HCT116 (cell line): ENCODE data around the gene ZNF236. TPM values are rescaled to one million over a fixed set of nuclear protein-coding genes. Genes with fewer than 3 reads are reported as not detected.

Experiments used
- ATAC-seq: fragments of 200-7000 bp; cut with Tn5 transposase; 2 replicates; pipeline ENCODE4 v1.9.1; 2020; ENCODE audit warnings: mild to moderate bottlenecking, moderate library complexity
- BruUV-seq: library from RNA; stranded (reverse); fragments of 400-500 nt; replicated peaks from 2 replicates; lab custom pipeline; 2021; lab: Mats Ljungman, UMichigan
- CTCF ChIA-PET: fragments of 300-600 bp; sonication (Branson Sonifier 250); formaldehyde crosslinking; loops from one replicate; lab custom pipeline; 2021; ENCODE audit warnings: antibody characterized with exemption; lab: Charles Lee
- POLR2A ChIA-PET: fragments of 300-600, 350-600 bp; sonication (Branson Sonifier 250); formaldehyde crosslinking; loops from one replicate; lab custom pipeline; 2021; ENCODE audit warnings: antibody characterized with exemption; lab: Charles Lee
- RAD21 ChIA-PET, 2 experiments: fragments of 300-600 bp; sonication (Branson Sonifier 250); formaldehyde crosslinking; loops; one replicate each; lab custom pipeline; 2023; ENCODE audit warnings: low total read pairs in 2 of 2; ENCODE audit not compliant: uncharacterized antibody in 2 of 2, unreplicated experiment in 2 of 2, low non-redundant PET in 1 of 2; lab: Charles Lee
- DNase-seq: peaks from one replicate; pipeline ENCODE4 v3.0.0-alpha.2; 2010; ENCODE audit warnings: low read depth, low spot score
- H2AFZ ChIP-seq: fragments of 200-600 bp; shearing (Covaris generic), sonication (generic); 2 replicates; pipeline ENCODE4 v1.6.1; 2017; ENCODE audit warnings: low read depth, mixed run types, mixed read lengths, antibody characterized with exemption, low read length; ENCODE audit not compliant: poor library complexity, severe bottlenecking
- H3K27ac ChIP-seq: 2 replicates; pipeline ENCODE4 v1.5.1; 2012; ENCODE audit warnings: low read depth, low read length
- H3K27me3 ChIP-seq: fragments of 200-600 bp; sonication (generic); 2 replicates; pipeline ENCODE4 v1.6.1; 2016; ENCODE audit warnings: mixed run types, low read length, mixed read lengths; ENCODE audit not compliant: insufficient read depth
- H3K36me3 ChIP-seq, 2 experiments: fragments of 200-500 bp in 1 of 2; fragments of 200-600 bp in 1 of 2; sonication (Bioruptor generic) in 1 of 2; sonication (generic) in 1 of 2; 2 replicates each; pipeline versions ENCODE4 v1.5.1 to v1.6.1; 2014 to 2016; ENCODE audit warnings: low read length in 2 of 2, inconsistent platforms in 1 of 2, mixed read lengths in 1 of 2, mixed run types in 1 of 2; ENCODE audit not compliant: insufficient read depth in 2 of 2, control insufficient read depth in 1 of 2
- H3K4me1 ChIP-seq, 2 experiments: fragments of 200-600 bp in 1 of 2; sonication (generic) in 1 of 2; 2 replicates each; pipeline versions ENCODE4 v1.5.1 to v1.6.1; 2012 to 2017; ENCODE audit warnings: low read length in 2 of 2, inconsistent platforms in 1 of 2, mild to moderate bottlenecking in 1 of 2, mixed read lengths in 1 of 2, mixed run types in 1 of 2, moderate library complexity in 1 of 2; ENCODE audit not compliant: insufficient read depth in 2 of 2, control insufficient read depth in 1 of 2
- H3K4me2 ChIP-seq: fragments of 200-600 bp; sonication (generic); 2 replicates; pipeline ENCODE4 v1.6.1; 2017; ENCODE audit warnings: mixed run types, low read length, mixed read lengths
- H3K4me3 ChIP-seq, 2 experiments: fragments of 200-600 bp in 1 of 2; sonication (generic) in 1 of 2; replicated peaks in 1 of 2; 2 replicates each; pipeline ENCODE4 v1.5.1; 2011 to 2016; ENCODE audit warnings: low read length in 2 of 2, control low read depth in 1 of 2, low read depth in 1 of 2, mild to moderate bottlenecking in 1 of 2, mixed read lengths in 1 of 2, mixed run types in 1 of 2
- H3K79me2 ChIP-seq: fragments of 200-600 bp; sonication (generic); 2 replicates; pipeline ENCODE4 v1.6.1; 2017; ENCODE audit warnings: mild to moderate bottlenecking, mixed run types, low read length, moderate library complexity, mixed read lengths; ENCODE audit not compliant: insufficient read depth
- H3K9ac ChIP-seq: fragments of 200-600 bp; sonication (generic); 2 replicates; pipeline ENCODE4 v1.6.1; 2016; ENCODE audit warnings: low read length, mixed read lengths
- H3K9me2 ChIP-seq: fragments of 200-600 bp; sonication (generic), shearing (Covaris generic); 2 replicates; pipeline ENCODE4 v1.6.1; 2017; ENCODE audit warnings: mixed run types, mild to moderate bottlenecking, moderate library complexity; ENCODE audit not compliant: insufficient read depth
- H3K9me3 ChIP-seq, 2 experiments: fragments of 200-500 bp in 1 of 2; fragments of 200-600 bp in 1 of 2; sonication (Bioruptor generic) in 1 of 2; sonication (generic) in 1 of 2; 2 replicates each; pipeline ENCODE4 v1.6.1; 2014 to 2017; ENCODE audit warnings: low read length in 2 of 2, mixed read lengths in 2 of 2, inconsistent platforms in 1 of 2, low read depth in 1 of 2, mild to moderate bottlenecking in 1 of 2, mixed run types in 1 of 2, moderate library complexity in 1 of 2; ENCODE audit not compliant: control insufficient read depth in 1 of 2, insufficient read depth in 1 of 2
- H4K20me1 ChIP-seq: fragments of 200-600 bp; sonication (generic), shearing (Covaris generic); 2 replicates; pipeline ENCODE4 v1.6.1; 2017; ENCODE audit warnings: mixed run types, mild to moderate bottlenecking, moderate library complexity; ENCODE audit not compliant: insufficient read depth
- CBX3 ChIP-seq: IDR thresholded peaks from 2 replicates; pipeline ENCODE4 v1.6.1; 2012; ENCODE audit warnings: low read depth
- CEBPB ChIP-seq: IDR thresholded peaks from 2 replicates; pipeline ENCODE4 v1.6.1; 2012; ENCODE audit warnings: low read depth
- EGR1 ChIP-seq: IDR thresholded peaks from 2 replicates; pipeline ENCODE4 v1.6.1; 2012; ENCODE audit warnings: low read depth
- ELF1 ChIP-seq: IDR thresholded peaks from 2 replicates; pipeline ENCODE4 v1.6.1; 2012; ENCODE audit warnings: low read depth, borderline replicate concordance
- RAD21 ChIP-seq: IDR thresholded peaks from 2 replicates; pipeline ENCODE4 v1.6.1; 2012; ENCODE audit warnings: low read depth, mild to moderate bottlenecking
- TCF7L2 ChIP-seq: IDR thresholded peaks from 2 replicates; pipeline ENCODE4 v1.7.0; 2011; ENCODE audit warnings: borderline replicate concordance, inconsistent platforms; ENCODE audit not compliant: insufficient read depth, insufficient read length; ENCODE audit errors: extremely low read depth
- ZNF274 ChIP-seq: fragments of 200-500 bp; sonication (Bioruptor generic); IDR thresholded peaks from 2 replicates; pipeline ENCODE4 v1.6.1; 2014; ENCODE audit warnings: mild to moderate bottlenecking, low read depth, low read length, inconsistent platforms
- intact Hi-C: fragments of 100-400 bp; cut with micrococcal nuclease; formaldehyde crosslinking; loops from 2 replicates; pipeline ENCODE4 v1.10.0; 2022
- total RNA-seq: library from RNA; stranded (reverse); gene quantifications from one replicate; pipeline ENCODE4 v1.2.1, GENCODE V29; 2021; ENCODE audit not compliant: unreplicated experiment
- TF ChIP-seq, protein P1 (sequence below): IDR thresholded peaks from 2 replicates; pipeline ENCODE4 v1.6.1; 2011; ENCODE audit warnings: mild to moderate bottlenecking, low read length, moderate library complexity; ENCODE audit not compliant: insufficient replicate concordance; ENCODE audit errors: extremely low read depth
- TF ChIP-seq, protein P2 (sequence below): IDR thresholded peaks from 2 replicates; pipeline ENCODE4 v1.6.1; 2012

ZNF236 gene
- total RNA-seq, 1 experiment from 2014 or later: 15.0 TPM

DNA sequence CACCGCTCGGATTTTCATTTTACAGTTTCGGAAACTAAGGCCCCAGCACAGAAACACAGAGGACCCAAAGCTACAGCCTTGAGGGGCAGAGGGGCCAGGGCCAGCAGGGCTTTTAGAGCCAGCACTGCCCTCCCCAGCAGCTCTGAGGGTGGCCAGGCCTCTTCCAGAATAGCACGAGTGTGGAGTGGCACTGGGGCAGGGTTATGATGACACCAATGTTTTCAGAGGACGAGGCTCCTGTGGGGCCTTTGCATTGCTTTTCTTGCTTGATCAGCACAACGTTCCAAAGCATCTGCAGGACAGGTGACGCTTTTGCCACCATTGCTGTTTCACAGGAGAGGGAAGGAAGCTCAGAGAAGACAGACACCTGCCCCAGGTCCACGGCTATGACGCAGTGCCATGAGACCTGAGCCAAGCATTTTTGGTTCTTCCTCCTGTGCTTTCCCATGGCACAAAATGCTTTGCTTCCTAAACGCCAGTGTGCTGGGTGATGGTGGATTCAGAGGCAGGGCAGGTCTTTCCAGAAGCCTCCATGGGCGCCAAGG is 183.4 kb downstream of the ZNF236 start:
- H2AFZ ChIP-seq: no peak overlapping the region
- H4K20me1 ChIP-seq: no peaks in the 10 kb centered on the region
- ChIA-PET CTCF (no interaction called here), POLR2A (no interaction called here), RAD21 (no interaction called here)
- DNase-seq: no peak
- no peak overlapping the region for H3K27ac ChIP-seq
- no peaks in the 10 kb centered on the region for H3K9me2 ChIP-seq
- TF ChIP-seq, protein P1, sequence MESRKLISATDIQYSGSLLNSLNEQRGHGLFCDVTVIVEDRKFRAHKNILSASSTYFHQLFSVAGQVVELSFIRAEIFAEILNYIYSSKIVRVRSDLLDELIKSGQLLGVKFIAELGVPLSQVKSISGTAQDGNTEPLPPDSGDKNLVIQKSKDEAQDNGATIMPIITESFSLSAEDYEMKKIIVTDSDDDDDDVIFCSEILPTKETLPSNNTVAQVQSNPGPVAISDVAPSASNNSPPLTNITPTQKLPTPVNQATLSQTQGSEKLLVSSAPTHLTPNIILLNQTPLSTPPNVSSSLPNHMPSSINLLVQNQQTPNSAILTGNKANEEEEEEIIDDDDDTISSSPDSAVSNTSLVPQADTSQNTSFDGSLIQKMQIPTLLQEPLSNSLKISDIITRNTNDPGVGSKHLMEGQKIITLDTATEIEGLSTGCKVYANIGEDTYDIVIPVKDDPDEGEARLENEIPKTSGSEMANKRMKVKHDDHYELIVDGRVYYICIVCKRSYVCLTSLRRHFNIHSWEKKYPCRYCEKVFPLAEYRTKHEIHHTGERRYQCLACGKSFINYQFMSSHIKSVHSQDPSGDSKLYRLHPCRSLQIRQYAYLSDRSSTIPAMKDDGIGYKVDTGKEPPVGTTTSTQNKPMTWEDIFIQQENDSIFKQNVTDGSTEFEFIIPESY: no peak
- no peak for TF ChIP-seq ELF1
- TF ChIP-seq, all 23 proteins: peak for 0
- H3K9ac ChIP-seq: no peak overlapping the region
- intact Hi-C loops: loop anchor here (10.0 kb wide), 3 partner anchors 49 to 1979 kb away; partner anchors contain the start of gene MBP
- no peak overlapping the region for H3K4me2 ChIP-seq
- no peak for ATAC-seq
- no peaks in the 10 kb centered on the region for H3K27me3 ChIP-seq
- no peaks in the 10 kb centered on the region for H3K9me3 ChIP-seq
- no TSS peak for BruUV-seq
- H3K4me3 ChIP-seq: no peak overlapping the region
- H3K4me1 ChIP-seq: no peaks in the 10 kb centered on the region
- H3K36me3 ChIP-seq: no peaks in the 10 kb centered on the region
- no peaks in the 10 kb centered on the region for H3K79me2 ChIP-seq

DNA sequence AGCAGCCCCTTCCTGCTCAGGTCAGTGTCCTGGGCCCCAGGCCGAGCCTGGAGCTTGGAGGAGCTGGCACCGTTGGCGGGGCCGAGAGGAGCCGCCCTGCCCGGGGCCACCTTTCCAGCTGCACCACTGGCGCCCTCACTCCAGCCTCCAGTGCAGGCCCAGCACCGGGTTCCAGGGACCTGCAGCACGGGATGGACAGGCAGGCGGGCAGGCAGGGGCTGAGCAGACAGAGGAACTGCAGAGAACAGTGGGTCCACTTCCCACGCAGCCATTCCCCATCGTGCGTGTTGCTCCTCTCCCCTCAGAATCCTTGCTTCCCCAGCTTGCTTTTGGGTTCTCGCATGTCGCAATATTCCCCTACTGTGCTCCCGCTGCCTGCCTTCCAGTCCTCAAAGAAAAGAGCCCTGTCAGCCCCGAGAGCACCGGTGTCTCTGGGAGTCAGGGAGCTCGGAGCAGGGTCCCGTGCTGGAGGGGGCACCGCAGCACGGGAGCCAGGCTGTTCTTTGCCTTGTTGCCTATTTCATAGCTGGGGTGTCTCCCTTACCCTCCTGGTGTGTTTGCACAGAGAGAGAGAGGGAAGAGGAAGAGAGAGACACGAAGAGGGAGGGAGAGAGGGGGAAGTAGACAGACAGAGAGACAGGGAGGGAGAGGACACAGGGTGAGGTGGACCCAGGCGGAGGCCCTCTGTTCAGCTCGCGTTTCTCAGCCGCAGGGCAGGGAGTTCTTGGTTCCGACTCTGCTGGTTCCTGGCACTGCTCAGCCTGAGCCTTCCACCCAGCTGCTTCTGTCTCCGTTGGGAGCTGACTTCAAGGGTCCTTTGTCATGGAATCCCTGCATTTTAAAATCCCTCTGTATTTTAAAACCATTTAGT is 184.2 kb downstream of the ZNF236 start:
- no peak overlapping the region for H3K9ac ChIP-seq
- H3K36me3 ChIP-seq: no peaks in the 10 kb centered on the region
- H3K79me2 ChIP-seq: no peaks in the 10 kb centered on the region
- intact Hi-C loops: loop anchor here (10.0 kb wide), 3 partner anchors 48 to 1978 kb away; partner anchors contain the start of gene MBP
- H3K4me2 ChIP-seq: no peak overlapping the region
- H4K20me1 ChIP-seq: no peaks in the 10 kb centered on the region
- no peak overlapping the region for H3K4me3 ChIP-seq
- BruUV-seq: no TSS peak
- RAD21 ChIA-PET: no interaction called here
- ATAC-seq: no peak
- H3K27ac ChIP-seq: no peak overlapping the region
- POLR2A ChIA-PET: no interaction called here
- H2AFZ ChIP-seq: no peak overlapping the region
- no peaks in the 10 kb centered on the region for H3K9me2 ChIP-seq
- no peak for DNase-seq
- TF ChIP-seq EGR1 (no peak), CBX3 (no peak), ELF1 (no peak), TCF7L2 (no peak), RAD21 (no peak), ZNF274 (no peak), CEBPB (no peak)
- TF ChIP-seq, protein P2, sequence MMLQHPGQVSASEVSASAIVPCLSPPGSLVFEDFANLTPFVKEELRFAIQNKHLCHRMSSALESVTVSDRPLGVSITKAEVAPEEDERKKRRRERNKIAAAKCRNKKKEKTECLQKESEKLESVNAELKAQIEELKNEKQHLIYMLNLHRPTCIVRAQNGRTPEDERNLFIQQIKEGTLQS: no peak
- no peaks in the 10 kb centered on the region for H3K4me1 ChIP-seq
- H3K27me3 ChIP-seq: no peaks in the 10 kb centered on the region
- no peaks in the 10 kb centered on the region for H3K9me3 ChIP-seq
- CTCF ChIA-PET: no interaction called here
